CD14-positive monocyte (primary cell): Measurements from ENCODE around the gene AKAP6. TPM values are rescaled to one million over a fixed set of nuclear protein-coding genes. Genes with fewer than 3 reads are reported as not detected.

Experiments used
- DNase-seq, 3 donors: peaks; one replicate each; pipeline ENCODE4 v3.0.0-alpha.2; 2011 to 2022
- H2AFZ ChIP-seq: 2 replicates; pipeline ENCODE4 v1.6.0; 2012; ENCODE audit warnings: mild to moderate bottlenecking, low read depth, low read length, inconsistent platforms; ENCODE audit not compliant: insufficient read depth, poor library complexity, severe bottlenecking
- H3K27ac ChIP-seq, 2 donors: 1 replicate in 1 of 2; 2 replicates in 1 of 2; pipeline ENCODE4 v1.5.1; 2012 to 2013; ENCODE audit warnings: low read length in 2 of 2, control low read depth in 1 of 2, inconsistent platforms in 1 of 2, low read depth in 1 of 2, mild to moderate bottlenecking in 1 of 2
- H3K27me3 ChIP-seq, 2 donors: one replicate each; pipeline versions ENCODE4 v1.6.0 to v1.6.1; 2011 to 2013; ENCODE audit warnings: low read length in 2 of 2; ENCODE audit not compliant: control insufficient read depth in 2 of 2, insufficient read depth in 2 of 2
- H3K36me3 ChIP-seq, 2 donors: replicated peaks in 1 of 2; 1 replicate in 1 of 2; 2 replicates in 1 of 2; pipeline versions ENCODE4 v1.5.1 to v1.6.1; 2012 to 2013; ENCODE audit warnings: low read length in 2 of 2, control low read depth in 1 of 2, inconsistent platforms in 1 of 2, mild to moderate bottlenecking in 1 of 2; ENCODE audit not compliant: insufficient read depth in 2 of 2, control insufficient read depth in 1 of 2
- H3K4me1 ChIP-seq, 2 donors: 1 replicate in 1 of 2; 2 replicates in 1 of 2; pipeline versions ENCODE4 v1.5.1 to v1.6.1; 2012 to 2013; ENCODE audit warnings: low read length in 2 of 2, control low read depth in 1 of 2, inconsistent platforms in 1 of 2, mild to moderate bottlenecking in 1 of 2, moderate library complexity in 1 of 2; ENCODE audit not compliant: insufficient read depth in 2 of 2, control insufficient read depth in 1 of 2
- H3K4me2 ChIP-seq: replicated peaks from 2 replicates; pipeline ENCODE3; 2012; ENCODE audit warnings: low read length, moderate library complexity, mild to moderate bottlenecking; ENCODE audit not compliant: poor library complexity, severe bottlenecking; ENCODE audit errors: extremely low read depth
- H3K4me3 ChIP-seq, 3 experiments: fragments of 200-600 bp in 1 of 3; sonication (generic) in 1 of 3; replicated peaks in 1 of 3; 1 replicate in 2 of 3; 2 replicates in 1 of 3; pipeline ENCODE4 v1.5.1; 2011 to 2013; ENCODE audit warnings: low read length in 3 of 3, mild to moderate bottlenecking in 3 of 3, control low read depth in 2 of 3, low read depth in 2 of 3, inconsistent platforms in 1 of 3, moderate library complexity in 1 of 3
- H3K79me2 ChIP-seq: 2 replicates; pipeline ENCODE4 v1.6.0; 2012; ENCODE audit warnings: mild to moderate bottlenecking, control low read depth, inconsistent platforms, low read length, moderate library complexity; ENCODE audit not compliant: insufficient read depth
- H3K9ac ChIP-seq: 2 replicates; pipeline ENCODE4 v1.6.0; 2017; ENCODE audit warnings: low read length, mild to moderate bottlenecking; ENCODE audit not compliant: insufficient read depth, poor library complexity, severe bottlenecking
- H3K9me3 ChIP-seq, 2 donors: replicated peaks in 1 of 2; 1 replicate in 1 of 2; 2 replicates in 1 of 2; pipeline versions ENCODE4 v1.5.1 to v1.6.1; 2012 to 2013; ENCODE audit warnings: low read length in 2 of 2, control low read depth in 1 of 2; ENCODE audit not compliant: control insufficient read depth in 1 of 2, insufficient read depth in 1 of 2
- H4K20me1 ChIP-seq: 2 replicates; pipeline ENCODE4 v1.6.0; 2012; ENCODE audit warnings: mild to moderate bottlenecking, low read length, control low read depth, moderate library complexity; ENCODE audit not compliant: insufficient read depth
- H3K27ac Mint-ChIP-seq, 7 donors: one replicate each; pipeline ENCODE4 v1.8.0; 2020; ENCODE audit warnings: mild to moderate bottlenecking in 7 of 7, mixed read lengths in 7 of 7, moderate library complexity in 6 of 7, inconsistent platforms in 2 of 7
- H3K27me3 Mint-ChIP-seq, 3 donors: one replicate each; pipeline ENCODE4 v1.8.0; 2021 to 2022; ENCODE audit warnings: low read depth in 3 of 3, mild to moderate bottlenecking in 3 of 3, mixed read lengths in 3 of 3, moderate library complexity in 3 of 3, inconsistent platforms in 1 of 3
- H3K36me3 Mint-ChIP-seq, 2 donors: one replicate each; pipeline ENCODE4 v1.8.0; 2020; ENCODE audit warnings: mixed read lengths in 2 of 2, inconsistent platforms in 1 of 2, mild to moderate bottlenecking in 1 of 2
- H3K4me1 Mint-ChIP-seq: one replicate; pipeline ENCODE4 v1.8.0; 2020; ENCODE audit warnings: mild to moderate bottlenecking, mixed read lengths
- H3K4me3 Mint-ChIP-seq, 2 donors: one replicate each; pipeline ENCODE4 v1.8.0; 2020; ENCODE audit warnings: mild to moderate bottlenecking in 2 of 2, mixed read lengths in 2 of 2, moderate library complexity in 1 of 2
- H3K9me3 Mint-ChIP-seq, 7 donors: one replicate each; pipeline ENCODE4 v1.8.0; 2020 to 2022; ENCODE audit warnings: mixed read lengths in 7 of 7, mild to moderate bottlenecking in 6 of 7, moderate library complexity in 6 of 7, inconsistent platforms in 2 of 7
- WGBS: methylation state at CpG from one replicate; pipeline ENCODE4 v1.1.5; 2013; ENCODE audit warnings: missing lambda C conversion rate; ENCODE audit not compliant: insufficient coverage; 5-methylcytosine and 5-hydroxymethylcytosine counted together
- intact Hi-C, 2 donors: fragments of 100-400 bp; cut with micrococcal nuclease; formaldehyde crosslinking; loops; one replicate each; pipeline versions ENCODE4 v1.15.0 to v1.15.1; 2023
- polyA plus RNA-seq, 3 donors: library from polyadenylated mRNA; depleted of rRNA in 1 of 3; unstranded in 2 of 3; stranded (reverse) in 1 of 3; fragments of 300-500 nt in 2 of 3; fragments of >200 nt in 1 of 3; fragmentation: Illumina TruSeq in 2 of 3; gene quantifications; 1 replicate in 2 of 3; 2 replicates in 1 of 3; pipeline ENCODE4 v1.2.3, GENCODE V29; 2012 to 2021
- TF ChIP-seq, protein P1 (sequence below): fragments of 200-600 bp; IDR thresholded peaks from one replicate; pipeline ENCODE4 v1.8.0; 2022; ENCODE audit warnings: antibody characterized with exemption, mild to moderate bottlenecking

The AKAP6 gene
- polyA plus RNA-seq, 3 donors = not detected

DNA sequence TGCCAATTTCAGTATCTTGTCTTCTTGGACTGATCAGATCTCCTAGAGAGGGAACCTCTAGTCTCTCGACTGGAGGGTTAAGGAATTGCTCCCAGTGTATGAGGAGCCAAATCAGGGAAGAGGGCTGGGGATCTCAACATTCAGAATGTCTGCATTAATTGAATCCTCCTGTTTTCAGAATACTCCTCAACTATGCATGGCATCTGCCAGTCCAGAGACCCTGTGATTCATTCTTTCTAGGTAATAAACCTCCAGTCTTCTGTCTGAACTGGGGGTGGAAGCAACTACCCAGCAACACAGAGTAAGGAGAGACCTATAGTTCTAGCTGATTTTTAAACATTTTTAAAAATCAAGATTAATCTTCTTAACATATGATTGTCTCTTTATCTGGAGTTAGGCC lies 92.7 kb downstream of the AKAP6 start:
- peaks cover 0 to 3% (median 0%) of the 10 kb centered on the region in 3 donors for H3K27me3 Mint-ChIP-seq
- peaks cover 2 to 15% (median 7%) of the 10 kb centered on the region in 7 donors for H3K9me3 Mint-ChIP-seq
- H3K27ac Mint-ChIP-seq = no peak overlapping the region
- no peak overlapping the region for H3K9ac ChIP-seq
- no peak overlapping the region for H3K4me2 ChIP-seq
- no peak overlapping the region for H3K4me3 ChIP-seq
- TF ChIP-seq, protein P1, sequence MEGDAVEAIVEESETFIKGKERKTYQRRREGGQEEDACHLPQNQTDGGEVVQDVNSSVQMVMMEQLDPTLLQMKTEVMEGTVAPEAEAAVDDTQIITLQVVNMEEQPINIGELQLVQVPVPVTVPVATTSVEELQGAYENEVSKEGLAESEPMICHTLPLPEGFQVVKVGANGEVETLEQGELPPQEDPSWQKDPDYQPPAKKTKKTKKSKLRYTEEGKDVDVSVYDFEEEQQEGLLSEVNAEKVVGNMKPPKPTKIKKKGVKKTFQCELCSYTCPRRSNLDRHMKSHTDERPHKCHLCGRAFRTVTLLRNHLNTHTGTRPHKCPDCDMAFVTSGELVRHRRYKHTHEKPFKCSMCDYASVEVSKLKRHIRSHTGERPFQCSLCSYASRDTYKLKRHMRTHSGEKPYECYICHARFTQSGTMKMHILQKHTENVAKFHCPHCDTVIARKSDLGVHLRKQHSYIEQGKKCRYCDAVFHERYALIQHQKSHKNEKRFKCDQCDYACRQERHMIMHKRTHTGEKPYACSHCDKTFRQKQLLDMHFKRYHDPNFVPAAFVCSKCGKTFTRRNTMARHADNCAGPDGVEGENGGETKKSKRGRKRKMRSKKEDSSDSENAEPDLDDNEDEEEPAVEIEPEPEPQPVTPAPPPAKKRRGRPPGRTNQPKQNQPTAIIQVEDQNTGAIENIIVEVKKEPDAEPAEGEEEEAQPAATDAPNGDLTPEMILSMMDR = no peak
- no peaks in the 10 kb centered on the region for H3K36me3 ChIP-seq
- no peaks in the 10 kb centered on the region for H3K79me2 ChIP-seq
- no peak for DNase-seq
- H3K27me3 ChIP-seq = no peaks in the 10 kb centered on the region
- H3K4me3 Mint-ChIP-seq = no peak overlapping the region
- H3K4me1 ChIP-seq = no peaks in the 10 kb centered on the region
- peaks cover 0 to 16% of the 10 kb centered on the region in 2 donors for H3K9me3 ChIP-seq
- no peaks in the 10 kb centered on the region for H4K20me1 ChIP-seq
- H3K4me1 Mint-ChIP-seq = no peaks in the 10 kb centered on the region
- H2AFZ ChIP-seq = no peak overlapping the region
- intact Hi-C loops = no loop called here
- no peaks in the 10 kb centered on the region for H3K36me3 Mint-ChIP-seq
- no peak overlapping the region for H3K27ac ChIP-seq
- no CpG with 5 or more reads among the region's 1 CpG for WGBS

DNA sequence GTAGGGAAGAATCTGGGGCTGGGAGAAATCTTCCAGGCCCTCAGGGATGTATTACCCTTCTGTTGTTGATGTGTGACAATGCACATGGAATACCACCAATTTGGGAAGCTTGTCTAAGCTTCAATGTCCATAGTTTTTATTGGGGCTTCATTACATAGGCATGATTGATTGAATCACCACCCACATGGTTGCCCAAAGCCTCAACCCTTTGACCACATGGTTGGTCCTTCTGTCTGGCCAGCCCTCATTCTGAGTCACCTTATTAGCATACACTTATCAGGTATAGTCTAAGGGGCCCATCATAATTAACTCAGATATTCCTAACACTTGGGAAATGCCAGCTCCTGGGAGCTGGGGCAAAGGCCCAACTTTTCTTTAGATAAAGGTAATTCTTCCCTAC lies 93.3 kb downstream of the AKAP6 start:
- no peak overlapping the region for H3K27ac ChIP-seq
- H3K4me2 ChIP-seq = no peak overlapping the region
- DNase-seq = no peak
- intact Hi-C loops = no loop called here
- peaks cover 0 to 2% (median 0%) of the 10 kb centered on the region in 3 donors for H3K27me3 Mint-ChIP-seq
- no peak overlapping the region for H3K4me3 ChIP-seq
- no peaks in the 10 kb centered on the region for H3K36me3 Mint-ChIP-seq
- H3K9ac ChIP-seq = no peak overlapping the region
- no peak overlapping the region for H2AFZ ChIP-seq
- TF ChIP-seq, protein P1 = no peak
- H3K4me1 Mint-ChIP-seq = no peaks in the 10 kb centered on the region
- no peak overlapping the region for H3K27ac Mint-ChIP-seq
- H3K4me3 Mint-ChIP-seq = no peak overlapping the region
- H3K27me3 ChIP-seq = no peaks in the 10 kb centered on the region
- peaks cover 2 to 15% (median 7%) of the 10 kb centered on the region in 7 donors for H3K9me3 Mint-ChIP-seq
- no peaks in the 10 kb centered on the region for H3K36me3 ChIP-seq
- H3K4me1 ChIP-seq = no peaks in the 10 kb centered on the region
- no peaks in the 10 kb centered on the region for H4K20me1 ChIP-seq
- H3K79me2 ChIP-seq = no peaks in the 10 kb centered on the region
- H3K9me3 ChIP-seq = peaks cover 0 to 16% of the 10 kb centered on the region in 2 donors
